ENCODE data around the gene FUT2.

FUT2 gene

DNA sequence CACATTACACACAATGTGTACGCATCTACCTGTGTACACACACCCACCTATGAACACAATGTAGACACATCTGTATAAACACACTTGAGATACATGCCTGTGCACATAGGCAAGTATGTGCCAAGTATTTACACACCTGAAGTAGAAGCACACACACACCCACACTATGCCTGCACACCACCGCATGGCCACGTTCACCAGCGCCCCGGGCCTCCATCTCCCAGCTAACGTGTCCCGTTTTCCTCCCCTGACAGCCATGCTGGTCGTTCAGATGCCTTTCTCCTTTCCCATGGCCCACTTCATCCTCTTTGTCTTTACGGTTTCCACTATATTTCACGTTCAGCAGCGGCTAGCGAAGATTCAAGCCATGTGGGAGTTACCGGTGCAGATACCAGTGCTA is 6.9 kb downstream of the FUT2 start:
- no peak overlapping the region for H3K4me3 ChIP-seq (ENCODE audit: low read length)
- no peak for TF ChIP-seq CTCF (IDR thresholded peaks at IDR 0.05; ENCODE audit: insufficient read depth, low read depth, low read length, missing control alignments)
- no peak for DNase-seq (ENCODE audit: low read depth)

DNA sequence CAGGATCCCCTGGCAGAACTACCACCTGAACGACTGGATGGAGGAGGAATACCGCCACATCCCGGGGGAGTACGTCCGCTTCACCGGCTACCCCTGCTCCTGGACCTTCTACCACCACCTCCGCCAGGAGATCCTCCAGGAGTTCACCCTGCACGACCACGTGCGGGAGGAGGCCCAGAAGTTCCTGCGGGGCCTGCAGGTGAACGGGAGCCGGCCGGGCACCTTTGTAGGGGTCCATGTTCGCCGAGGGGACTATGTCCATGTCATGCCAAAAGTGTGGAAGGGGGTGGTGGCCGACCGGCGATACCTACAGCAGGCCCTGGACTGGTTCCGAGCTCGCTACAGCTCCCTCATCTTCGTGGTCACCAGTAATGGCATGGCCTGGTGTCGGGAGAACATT is 7.5 kb downstream of the FUT2 start:
- H3K4me3 ChIP-seq (ENCODE audit: low read length): no peak overlapping the region
- TF ChIP-seq CTCF (IDR thresholded peaks at IDR 0.05; ENCODE audit: insufficient read depth, low read depth, low read length, missing control alignments): no peak

GRCh38 chr19:48705431-48705830 is 9.7 kb downstream of the FUT2 start:
- no peak for TF ChIP-seq CTCF (IDR thresholded peaks at IDR 0.05; ENCODE audit: insufficient read depth, low read depth, low read length, missing control alignments)
- no peak for DNase-seq (ENCODE audit: low read depth)
- H3K4me3 ChIP-seq (ENCODE audit: low read length): no peak overlapping the region

More for the DNA sequence above, 7.5 kb downstream of the FUT2 start:
- DNase-seq (ENCODE audit: low read depth): no peak

GRCh38 chr19:48708471-48708870 is 12.7 kb downstream of the FUT2 start:
- TF ChIP-seq CTCF (IDR thresholded peaks at IDR 0.05; ENCODE audit: insufficient read depth, low read depth, low read length, missing control alignments): no peak
- no peak for DNase-seq (ENCODE audit: low read depth)
- no peak overlapping the region for H3K4me3 ChIP-seq (ENCODE audit: low read length)

GRCh38 chr19:48711106-48711662 is 15.4 kb downstream of the FUT2 start:
- no peak for DNase-seq (ENCODE audit: low read depth)
- no peak overlapping the region for H3K4me3 ChIP-seq (ENCODE audit: low read length)
- TF ChIP-seq CTCF (IDR thresholded peaks at IDR 0.05; ENCODE audit: insufficient read depth, low read depth, low read length, missing control alignments): no peak

DNA sequence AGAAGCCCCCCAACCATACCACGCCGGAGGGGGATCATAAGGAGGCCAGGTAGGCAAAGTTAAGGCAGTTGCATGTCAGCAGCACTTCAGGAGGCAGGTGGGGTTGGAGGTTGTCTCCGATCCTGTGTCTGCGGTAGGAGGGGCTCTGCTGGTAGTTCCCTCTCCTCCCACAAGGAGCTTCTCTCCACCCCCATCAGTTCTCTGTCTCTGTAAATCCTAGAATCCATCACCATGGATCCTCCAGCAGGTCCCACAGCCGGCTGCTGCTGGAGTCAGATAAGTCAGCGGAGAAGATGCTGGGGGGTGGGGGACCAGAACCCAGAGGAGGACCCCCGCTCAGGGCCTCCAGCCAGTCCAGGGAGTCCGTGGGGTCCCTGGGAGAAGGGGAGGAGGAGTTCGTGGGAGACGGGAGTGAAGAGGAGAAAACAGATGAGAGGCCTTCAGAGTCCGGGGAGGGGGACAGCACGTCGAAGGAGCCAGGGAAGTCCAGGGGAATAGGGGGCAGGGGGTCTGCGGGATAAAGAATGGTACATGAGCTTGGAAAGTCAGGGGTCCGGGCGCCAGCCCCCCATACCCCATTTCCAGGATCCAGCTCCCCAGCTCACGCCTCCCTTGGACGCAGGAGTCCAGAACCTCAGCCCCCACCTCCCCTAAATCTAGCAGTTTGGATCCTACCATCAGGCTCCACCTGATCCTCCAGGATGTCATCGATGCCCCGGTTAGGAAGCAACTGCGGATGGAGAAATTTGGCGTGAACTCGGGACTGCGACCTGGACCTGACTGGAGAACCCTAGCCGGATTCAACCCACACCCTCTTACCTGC is 17.5 kb downstream of the FUT2 start:
- peak; percentile 45 for DNase-seq (ENCODE audit: low read depth)
- TF ChIP-seq CTCF (IDR thresholded peaks at IDR 0.05; ENCODE audit: insufficient read depth, low read depth, low read length, missing control alignments): peak; percentile 44
- peak overlapping the region; percentile 70 for H3K4me3 ChIP-seq (ENCODE audit: low read length)

Measured in epithelial cell of esophagus (primary cell).